SH-SY5Y (cell line): ENCODE results near the gene RGS9BP.

Source experiments
- GATA2 ChIP-seq: IDR thresholded peaks from 2 replicates; pipeline ENCODE4 v1.6.1; 2011; ENCODE audit warnings: mild to moderate bottlenecking, low read depth, low read length
- GATA3 ChIP-seq: IDR thresholded peaks from 2 replicates; pipeline ENCODE4 v1.6.1; 2011; ENCODE audit warnings: low read depth, mild to moderate bottlenecking, low read length, moderate library complexity

DNA sequence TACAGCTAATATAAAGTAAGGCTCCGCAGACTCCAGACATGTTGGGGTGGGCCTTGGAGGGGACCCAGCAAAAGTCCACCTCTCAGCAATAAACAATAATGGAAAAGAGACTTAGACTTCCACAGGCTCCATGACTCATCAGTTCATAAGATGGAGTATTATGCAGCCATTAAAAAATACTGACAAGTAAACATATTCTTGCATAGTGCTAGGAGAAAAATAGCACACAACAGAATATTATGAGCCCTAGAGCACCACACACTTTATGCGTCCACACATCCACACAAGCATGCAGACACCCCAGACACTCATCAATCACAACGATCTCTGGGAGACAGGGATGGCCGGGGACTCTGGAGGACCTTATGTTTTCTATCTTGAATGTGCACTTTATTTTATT, 48.7 kb upstream of the RGS9BP start:
- TF ChIP-seq GATA3 (no peak), GATA2 (no peak)
